Activated B cell treated with CpG ODN at 0.5 μM for 24 hours (primary cell): ENCODE measurements around the gene RADIL. TPM values are rescaled to one million over a fixed set of nuclear protein-coding genes. Genes with fewer than 3 reads are reported as not detected.

Experiments
- ATAC-seq: fragments of 200-7000 bp; cut with Tn5 transposase; one replicate; pipeline ENCODE4 v1.10.0; 2021; ENCODE audit warnings: low read depth, mild to moderate bottlenecking, moderate library complexity
- CTCF ChIA-PET: fragments of 350-600 bp; sonication (Branson Sonifier 250); formaldehyde crosslinking; loops from one replicate; lab custom pipeline; 2021; ENCODE audit warnings: antibody characterized with exemption; lab: Charles Lee
- POLR2A ChIA-PET: fragments of 350-600 bp; sonication (Branson Sonifier 250); formaldehyde crosslinking; loops from one replicate; lab custom pipeline; 2021; ENCODE audit warnings: antibody characterized with exemption; lab: Charles Lee
- DNase-seq: peaks from one replicate; pipeline ENCODE4 v3.0.0; 2022
- H3K27ac Mint-ChIP-seq: one replicate; pipeline ENCODE4 v1.8.0; 2020; ENCODE audit warnings: mixed read lengths
- H3K27me3 Mint-ChIP-seq: one replicate; pipeline ENCODE4 v1.8.0; 2021; ENCODE audit warnings: mixed read lengths
- H3K36me3 Mint-ChIP-seq: one replicate; pipeline ENCODE4 v1.8.0; 2021; ENCODE audit warnings: low read depth, mixed read lengths
- H3K4me1 Mint-ChIP-seq: one replicate; pipeline ENCODE4 v1.8.0; 2021; ENCODE audit warnings: mixed read lengths
- H3K4me3 Mint-ChIP-seq: one replicate; pipeline ENCODE4 v1.8.0; 2020; ENCODE audit warnings: mild to moderate bottlenecking, mixed read lengths
- H3K9me3 Mint-ChIP-seq: one replicate; pipeline ENCODE4 v1.8.0; 2020; ENCODE audit warnings: mixed read lengths
- intact Hi-C: fragments of 100-400 bp; cut with micrococcal nuclease; formaldehyde crosslinking; loops from one replicate; pipeline ENCODE4 v1.15.1; 2024
- total RNA-seq: library from RNA; stranded (reverse); gene quantifications from 2 replicates; pipeline ENCODE4 v1.2.3, GENCODE V29; 2022
- TF ChIP-seq, protein P1 (sequence below): fragments of 200-600 bp; IDR thresholded peaks from one replicate; pipeline ENCODE4 v1.8.0; 2022; ENCODE audit warnings: antibody characterized with exemption, mild to moderate bottlenecking

Gene RADIL
- total RNA-seq, 1 donor from 2014 or later = not detected

DNA sequence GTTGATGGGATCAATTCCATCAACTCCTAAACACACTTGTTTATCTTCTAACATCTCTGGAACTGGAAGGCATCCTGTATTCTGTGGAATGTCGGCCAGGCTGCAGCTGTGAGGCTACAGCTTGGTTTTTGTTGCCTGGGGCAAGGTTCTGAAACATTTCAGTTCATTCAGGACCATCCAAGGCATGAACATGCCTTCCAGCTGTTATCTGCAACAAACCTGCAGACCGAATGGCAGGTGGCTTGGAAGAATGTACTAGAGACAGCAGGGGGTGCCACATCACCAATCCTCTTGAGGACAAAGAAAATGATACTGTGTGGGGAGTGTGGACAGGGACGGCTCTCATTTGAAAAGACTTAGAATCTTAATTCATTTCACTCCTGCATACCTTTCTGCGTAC is 34.1 kb downstream of the RADIL start:
- CTCF ChIA-PET = interaction anchor here (1.1 to 1.3 kb wide), 3 partner anchors 19 to 238 kb away, joined by 3 to 5 read pairs (median 4); no protein-coding TSS in a partner anchor

DNA sequence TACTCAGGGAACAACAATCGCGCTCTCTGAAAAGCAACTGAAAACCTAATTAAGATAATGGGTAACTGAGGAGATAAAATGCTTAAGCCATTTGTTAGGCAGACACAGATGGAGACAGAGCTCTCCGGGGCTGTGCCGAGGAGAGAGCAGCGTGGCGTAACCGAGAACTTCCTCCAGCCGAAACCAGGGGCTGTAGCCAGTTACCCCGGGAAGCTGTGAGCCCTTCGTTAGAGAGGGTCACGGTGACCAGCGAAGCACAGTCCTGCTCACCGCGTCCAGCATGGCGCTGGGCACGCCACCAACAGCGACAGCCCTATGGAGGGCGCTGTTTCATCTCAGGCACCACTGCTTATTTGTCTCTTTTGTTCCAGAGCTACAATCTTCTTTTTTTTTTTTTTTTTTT is 37.8 kb downstream of the RADIL start:
- Mint-ChIP-seq H3K4me3 (no peak overlapping the region), H3K27me3 (peaks cover 21% of the 10 kb centered on the region), H3K9me3 (no peaks in the 10 kb centered on the region), H3K36me3 (no peaks in the 10 kb centered on the region), H3K4me1 (peaks cover 5% of the 10 kb centered on the region), H3K27ac (no peak overlapping the region)
- POLR2A ChIA-PET = interaction anchor here (0.6 kb wide), 1 partner anchor 39 kb away, joined by 3 read pairs; no protein-coding TSS in a partner anchor
- intact Hi-C loops = no loop called here
- TF ChIP-seq, protein P1, sequence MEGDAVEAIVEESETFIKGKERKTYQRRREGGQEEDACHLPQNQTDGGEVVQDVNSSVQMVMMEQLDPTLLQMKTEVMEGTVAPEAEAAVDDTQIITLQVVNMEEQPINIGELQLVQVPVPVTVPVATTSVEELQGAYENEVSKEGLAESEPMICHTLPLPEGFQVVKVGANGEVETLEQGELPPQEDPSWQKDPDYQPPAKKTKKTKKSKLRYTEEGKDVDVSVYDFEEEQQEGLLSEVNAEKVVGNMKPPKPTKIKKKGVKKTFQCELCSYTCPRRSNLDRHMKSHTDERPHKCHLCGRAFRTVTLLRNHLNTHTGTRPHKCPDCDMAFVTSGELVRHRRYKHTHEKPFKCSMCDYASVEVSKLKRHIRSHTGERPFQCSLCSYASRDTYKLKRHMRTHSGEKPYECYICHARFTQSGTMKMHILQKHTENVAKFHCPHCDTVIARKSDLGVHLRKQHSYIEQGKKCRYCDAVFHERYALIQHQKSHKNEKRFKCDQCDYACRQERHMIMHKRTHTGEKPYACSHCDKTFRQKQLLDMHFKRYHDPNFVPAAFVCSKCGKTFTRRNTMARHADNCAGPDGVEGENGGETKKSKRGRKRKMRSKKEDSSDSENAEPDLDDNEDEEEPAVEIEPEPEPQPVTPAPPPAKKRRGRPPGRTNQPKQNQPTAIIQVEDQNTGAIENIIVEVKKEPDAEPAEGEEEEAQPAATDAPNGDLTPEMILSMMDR = no peak
- CTCF ChIA-PET = no interaction called here
- ATAC-seq (no peak), DNase-seq (no peak)

More for the DNA sequence above, 34.1 kb downstream of the RADIL start:
- no peak for ATAC-seq
- peaks cover 5% of the 10 kb centered on the region for H3K4me1 Mint-ChIP-seq
- H3K27ac Mint-ChIP-seq = no peak overlapping the region
- POLR2A ChIA-PET = no interaction called here
- H3K27me3 Mint-ChIP-seq = peaks cover 15% of the 10 kb centered on the region
- TF ChIP-seq, protein P1 = no peak
- intact Hi-C loops = loop anchor here (1.0 kb wide), 1 partner anchor 236 kb away; no protein-coding TSS in a partner anchor
- no peaks in the 10 kb centered on the region for H3K36me3 Mint-ChIP-seq
- no peak for DNase-seq
- H3K4me3 Mint-ChIP-seq = no peak overlapping the region
- no peaks in the 10 kb centered on the region for H3K9me3 Mint-ChIP-seq

DNA sequence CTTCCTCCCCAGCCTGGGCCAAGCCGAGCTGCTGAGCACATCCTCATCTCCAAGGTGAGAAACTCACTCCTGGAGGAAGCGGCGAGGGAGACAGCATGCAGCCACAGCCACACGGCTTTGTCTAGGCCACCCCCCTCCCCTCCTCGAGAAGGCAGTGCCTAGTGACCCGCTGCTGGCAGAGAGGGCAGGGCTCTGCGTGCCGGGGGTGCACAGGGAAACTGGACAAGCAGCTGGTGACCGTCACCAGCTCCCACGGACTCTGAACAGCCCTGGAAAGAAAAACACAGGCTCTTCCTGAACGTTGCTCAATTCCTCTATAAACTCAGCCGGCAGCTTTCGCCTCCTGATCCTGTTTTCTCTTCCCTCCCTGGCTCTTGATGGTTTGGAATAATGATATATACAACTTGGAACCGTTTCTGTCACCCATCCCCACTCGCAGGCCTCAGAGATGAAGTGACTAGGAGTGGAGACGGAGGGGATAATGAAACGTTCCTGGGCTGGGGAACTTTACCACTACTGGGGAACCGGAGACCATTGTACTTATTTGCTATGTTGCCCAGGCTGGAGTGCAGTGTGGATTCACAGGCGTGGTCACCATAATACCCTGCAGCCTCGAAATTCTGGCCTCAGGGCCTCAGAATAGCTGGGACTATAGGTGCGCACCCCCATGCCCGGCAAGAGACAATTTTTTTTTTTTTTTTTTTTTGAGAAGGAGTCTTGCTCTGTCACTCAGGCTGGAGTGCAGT is 41.0 kb downstream of the RADIL start:
- Mint-ChIP-seq H3K9me3 (no peaks in the 10 kb centered on the region), H3K4me1 (peaks cover 5% of the 10 kb centered on the region), H3K27me3 (peaks cover 17% of the 10 kb centered on the region), H3K4me3 (no peak overlapping the region), H3K36me3 (no peaks in the 10 kb centered on the region), H3K27ac (no peak overlapping the region)
- ChIA-PET CTCF (no interaction called here), POLR2A (no interaction called here)
- TF ChIP-seq, protein P1 = no peak
- DNase-seq (no peak), ATAC-seq (no peak)
- intact Hi-C loops = no loop called here

DNA sequence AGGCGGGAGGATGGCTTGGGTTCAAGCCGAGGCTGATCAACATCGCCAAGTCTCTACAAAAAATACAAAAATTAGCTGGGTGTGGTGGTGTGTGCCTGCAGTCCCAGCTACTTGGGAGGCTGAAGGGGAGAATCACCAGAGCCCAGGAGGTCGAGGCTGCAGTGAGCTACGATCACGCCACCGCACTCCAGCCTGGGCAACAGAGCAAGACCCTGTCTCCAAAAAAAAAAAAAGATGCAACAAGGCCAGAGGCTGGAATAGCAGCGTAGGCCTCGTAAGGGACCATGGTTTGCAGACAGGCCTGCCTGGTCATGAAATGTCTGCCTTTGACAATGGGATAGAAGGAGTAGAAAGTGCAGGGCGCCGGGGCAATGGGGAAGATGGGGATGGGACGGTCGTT is 41.7 kb downstream of the RADIL start:
- DNase-seq = no peak
- TF ChIP-seq, protein P1 = no peak
- no peak overlapping the region for H3K27ac Mint-ChIP-seq
- CTCF ChIA-PET = no interaction called here
- peaks cover 5% of the 10 kb centered on the region for H3K4me1 Mint-ChIP-seq
- intact Hi-C loops = no loop called here
- no peaks in the 10 kb centered on the region for H3K36me3 Mint-ChIP-seq
- no peak for ATAC-seq
- H3K4me3 Mint-ChIP-seq = no peak overlapping the region
- H3K9me3 Mint-ChIP-seq = no peaks in the 10 kb centered on the region
- peaks cover 13% of the 10 kb centered on the region for H3K27me3 Mint-ChIP-seq
- POLR2A ChIA-PET = no interaction called here

DNA sequence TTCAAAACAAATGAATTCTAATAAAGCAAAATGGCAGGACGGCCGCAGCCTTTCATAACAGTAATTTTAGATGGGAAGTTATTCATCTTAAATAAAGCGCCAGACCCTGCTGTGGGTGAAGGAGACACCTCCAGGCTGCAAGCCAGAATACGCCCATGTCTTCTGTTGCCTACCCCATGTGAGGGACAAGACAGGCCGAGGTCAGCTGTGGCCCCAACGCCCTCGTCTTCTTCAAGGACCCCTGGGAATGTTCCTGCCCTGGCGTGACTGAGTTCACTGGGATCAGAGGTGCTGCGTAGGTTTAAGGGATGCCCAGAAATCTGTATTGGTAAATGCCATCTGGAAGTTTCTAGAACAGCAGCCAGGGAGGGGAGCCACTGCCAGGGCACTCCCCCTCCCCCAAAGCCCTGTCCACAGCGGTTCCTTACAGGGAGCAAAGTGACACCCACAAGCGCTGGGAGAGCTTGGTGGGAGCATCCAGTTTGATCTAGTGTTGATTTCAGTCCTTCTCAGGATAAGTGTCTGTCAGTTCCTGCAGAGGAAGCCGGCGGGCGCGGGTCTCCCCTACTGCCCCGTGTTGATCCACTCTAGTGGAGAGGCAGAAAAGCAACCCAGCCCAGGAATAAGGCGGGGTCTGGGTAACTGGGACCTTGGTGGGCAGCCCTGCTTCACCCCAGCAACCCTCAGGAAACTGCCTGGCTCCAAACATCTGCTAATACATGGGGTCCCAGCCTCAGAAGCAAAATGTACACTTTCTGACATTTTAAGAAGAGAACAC is 42.3 kb downstream of the RADIL start:
- Mint-ChIP-seq H3K27ac (no peak overlapping the region), H3K9me3 (no peaks in the 10 kb centered on the region), H3K36me3 (no peaks in the 10 kb centered on the region), H3K4me3 (no peak overlapping the region), H3K27me3 (peaks cover 13% of the 10 kb centered on the region), H3K4me1 (peaks cover 5% of the 10 kb centered on the region)
- no peak for ATAC-seq
- intact Hi-C loops = no loop called here
- ChIA-PET CTCF (no interaction called here), POLR2A (interaction anchor here (0.5 kb wide), 1 partner anchor 75 kb away, joined by 4 read pairs; no protein-coding TSS in a partner anchor)
- TF ChIP-seq, protein P1 = no peak
- no peak for DNase-seq
